HepG2 (cell line): ENCODE data around the gene MED25. TPM values are rescaled to one million over a fixed set of nuclear protein-coding genes. Genes with fewer than 3 reads are reported as not detected.

Experiments
- CC2D1A ChIP-seq: sonication (generic); formaldehyde crosslinking; IDR thresholded peaks from 2 replicates; pipeline ENCODE4 v1.8.1; 2023; ENCODE audit warnings: mild to moderate bottlenecking, missing genetic modification reagents
- FOXA3 ChIP-seq: IDR thresholded peaks from 2 replicates; pipeline ENCODE4 v1.6.1; 2016; ENCODE audit warnings: missing genetic modification reagents, missing compliant biosample characterization
- FOXJ3 ChIP-seq: sonication (generic); formaldehyde crosslinking; IDR thresholded peaks from 2 replicates; pipeline ENCODE4 v1.4.0; 2020; ENCODE audit warnings: missing genetic modification reagents, mild to moderate bottlenecking, borderline replicate concordance
- FOXK2 ChIP-seq: fragments of 450-650 bp; IDR thresholded peaks from 2 replicates; pipeline ENCODE4 v1.6.1; 2016
- GTF2F1 ChIP-seq: fragments of 150-350 bp; IDR thresholded peaks from 2 replicates; pipeline ENCODE4 v1.6.1; 2014; ENCODE audit warnings: low read length
- IKZF4 ChIP-seq: sonication (generic); formaldehyde crosslinking; IDR thresholded peaks from 2 replicates; pipeline ENCODE4 v1.5.1; 2020; ENCODE audit warnings: borderline replicate concordance, mild to moderate bottlenecking, low read depth, missing genetic modification reagents; ENCODE audit errors: not compliant biosample characterization
- NFKBIZ ChIP-seq: IDR thresholded peaks from 2 replicates; pipeline ENCODE4 v1.6.1; 2018; ENCODE audit warnings: missing genetic modification reagents, missing compliant biosample characterization
- POLR2AphosphoS5 ChIP-seq: IDR thresholded peaks from 2 replicates; pipeline ENCODE4 v1.6.1; 2012; ENCODE audit warnings: low read depth, low read length
- RARG ChIP-seq: sonication (generic); formaldehyde crosslinking; IDR thresholded peaks from 2 replicates; pipeline ENCODE4 v1.4.0; 2020; ENCODE audit warnings: low read depth, mild to moderate bottlenecking, missing genetic modification reagents
- REL ChIP-seq: sonication (generic); formaldehyde crosslinking; conservative IDR thresholded peaks from 2 replicates; pipeline ENCODE4 v1.8.0; 2022; ENCODE audit warnings: mild to moderate bottlenecking, missing genetic modification reagents, moderate library complexity
- TBP ChIP-seq: sonication (generic); formaldehyde crosslinking; IDR thresholded peaks from 2 replicates; pipeline ENCODE4 v1.5.0; 2020; ENCODE audit warnings: missing genetic modification reagents
- TEAD3 ChIP-seq: optimal IDR thresholded peaks from 2 replicates; pipeline ENCODE3; 2016; ENCODE audit warnings: borderline replicate concordance
- U2AF1 ChIP-seq: fragments of 200-400 bp; formaldehyde crosslinking; optimal IDR thresholded peaks from 2 replicates; pipeline ENCODE3; 2017; ENCODE audit warnings: mild to moderate bottlenecking, low read depth, low read length
- XBP1 ChIP-seq: sonication (generic); formaldehyde crosslinking; IDR thresholded peaks from 2 replicates; pipeline ENCODE4 v1.5.0; 2020; ENCODE audit warnings: missing genetic modification reagents
- ZBTB10 ChIP-seq: sonication (generic); formaldehyde crosslinking; IDR thresholded peaks from 2 replicates; pipeline ENCODE4 v1.4.0; 2020; ENCODE audit warnings: missing genetic modification reagents, borderline replicate concordance
- ZBTB3 ChIP-seq: sonication (generic); formaldehyde crosslinking; IDR thresholded peaks from 2 replicates; pipeline ENCODE4 v1.4.0; 2020; ENCODE audit warnings: low read depth, mild to moderate bottlenecking, moderate library complexity, missing genetic modification reagents, borderline replicate concordance
- ZNF101 ChIP-seq: sonication (generic); formaldehyde crosslinking; IDR thresholded peaks from 2 replicates; pipeline ENCODE4 v1.4.0; 2020; ENCODE audit warnings: mild to moderate bottlenecking, low read depth, missing genetic modification reagents, borderline replicate concordance
- ZNF281 ChIP-seq: sonication (generic); formaldehyde crosslinking; IDR thresholded peaks from 2 replicates; pipeline ENCODE4 v1.4.0; 2020; ENCODE audit warnings: missing genetic modification reagents, borderline replicate concordance
- ZNF777 ChIP-seq: sonication (generic); formaldehyde crosslinking; IDR thresholded peaks from 2 replicates; pipeline ENCODE4 v1.4.0; 2020; ENCODE audit warnings: missing genetic modification reagents
- polyA plus RNA-seq, 8 experiments: library from polyadenylated mRNA; depleted of rRNA in 3 of 8; stranded (reverse) in 7 of 8; unstranded in 1 of 8; fragments of >200 nt; fragmentation: Illumina TruSeq in 4 of 8; extraction: Trizol in 4 of 8; gene quantifications; 2 replicates each; pipeline versions ENCODE4 v1.2.1 to v1.2.3, GENCODE V29; 2011 to 2016; ENCODE audit warnings: low read depth in 4 of 8, missing spikeins in 1 of 8, mixed read lengths in 1 of 8; ENCODE audit not compliant: insufficient read depth in 1 of 8
- total RNA-seq, 5 experiments: library from RNA; depleted of rRNA; stranded (reverse); fragments of >200 nt; fragmentation: Illumina TruSeq; extraction: Trizol; gene quantifications; 2 replicates each; pipeline ENCODE4 v1.2.3, GENCODE V29; 2016; ENCODE audit warnings: low read depth in 1 of 5

Gene MED25
- total and polyA plus RNA-seq, 2 of the 13 experiments (the other 11 are each of a cell fraction or from before 2014, with no cell fraction given): 11.1 to 15.1 TPM

GRCh38 chr19:49877020-49877878, 59.2 kb downstream of the MED25 start, which contains the start of the genes AKT1S1 and TBC1D17 (continued):
- no peak for TF ChIP-seq RARG (CRISPR knock-in tag)
- peak; percentile 68 for TF ChIP-seq POLR2AphosphoS5
- TF ChIP-seq FOXK2: peak; percentile 100
- no peak for TF ChIP-seq TEAD3 (CRISPR knock-in tag)
- TF ChIP-seq ZNF101 (CRISPR knock-in tag): no peak
- no peak for TF ChIP-seq ZNF777 (CRISPR knock-in tag)
- no peak for TF ChIP-seq ZBTB10 (CRISPR knock-in tag)
- TF ChIP-seq ZNF281 (CRISPR knock-in tag): no peak
- no peak for TF ChIP-seq CC2D1A
- TF ChIP-seq FOXA3 (CRISPR knock-in tag): peak; percentile 91
- TF ChIP-seq GTF2F1: 0 out of 2 replicates have a peak, but pooled peaks have one; percentile 12
- no peak for TF ChIP-seq XBP1 (CRISPR knock-in tag)
- TF ChIP-seq IKZF4 (CRISPR knock-in tag): peak; percentile 94
- no peak for TF ChIP-seq U2AF1
- TF ChIP-seq NFKBIZ: no peak
- no peak; the same call in 1 of the 2 replicates for TF ChIP-seq FOXJ3
- TF ChIP-seq TBP (CRISPR knock-in tag): no peak
- 0 out of 2 replicates have a peak, but pooled peaks have one; percentile 50 for TF ChIP-seq REL (CRISPR knock-in tag)
- 0 out of 2 replicates have a peak, but pooled peaks have one; percentile 1 for TF ChIP-seq ZBTB3
